Midbrain (tissue), 1 donor: ENCODE measurements around the gene SLITRK5.

Experiments used
- DNase-seq: peaks from one replicate; lab custom pipeline; 2025; lab: John Stamatoyannopoulos, UW

SLITRK5 gene, protein sequence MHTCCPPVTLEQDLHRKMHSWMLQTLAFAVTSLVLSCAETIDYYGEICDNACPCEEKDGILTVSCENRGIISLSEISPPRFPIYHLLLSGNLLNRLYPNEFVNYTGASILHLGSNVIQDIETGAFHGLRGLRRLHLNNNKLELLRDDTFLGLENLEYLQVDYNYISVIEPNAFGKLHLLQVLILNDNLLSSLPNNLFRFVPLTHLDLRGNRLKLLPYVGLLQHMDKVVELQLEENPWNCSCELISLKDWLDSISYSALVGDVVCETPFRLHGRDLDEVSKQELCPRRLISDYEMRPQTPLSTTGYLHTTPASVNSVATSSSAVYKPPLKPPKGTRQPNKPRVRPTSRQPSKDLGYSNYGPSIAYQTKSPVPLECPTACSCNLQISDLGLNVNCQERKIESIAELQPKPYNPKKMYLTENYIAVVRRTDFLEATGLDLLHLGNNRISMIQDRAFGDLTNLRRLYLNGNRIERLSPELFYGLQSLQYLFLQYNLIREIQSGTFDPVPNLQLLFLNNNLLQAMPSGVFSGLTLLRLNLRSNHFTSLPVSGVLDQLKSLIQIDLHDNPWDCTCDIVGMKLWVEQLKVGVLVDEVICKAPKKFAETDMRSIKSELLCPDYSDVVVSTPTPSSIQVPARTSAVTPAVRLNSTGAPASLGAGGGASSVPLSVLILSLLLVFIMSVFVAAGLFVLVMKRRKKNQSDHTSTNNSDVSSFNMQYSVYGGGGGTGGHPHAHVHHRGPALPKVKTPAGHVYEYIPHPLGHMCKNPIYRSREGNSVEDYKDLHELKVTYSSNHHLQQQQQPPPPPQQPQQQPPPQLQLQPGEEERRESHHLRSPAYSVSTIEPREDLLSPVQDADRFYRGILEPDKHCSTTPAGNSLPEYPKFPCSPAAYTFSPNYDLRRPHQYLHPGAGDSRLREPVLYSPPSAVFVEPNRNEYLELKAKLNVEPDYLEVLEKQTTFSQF

DNA sequence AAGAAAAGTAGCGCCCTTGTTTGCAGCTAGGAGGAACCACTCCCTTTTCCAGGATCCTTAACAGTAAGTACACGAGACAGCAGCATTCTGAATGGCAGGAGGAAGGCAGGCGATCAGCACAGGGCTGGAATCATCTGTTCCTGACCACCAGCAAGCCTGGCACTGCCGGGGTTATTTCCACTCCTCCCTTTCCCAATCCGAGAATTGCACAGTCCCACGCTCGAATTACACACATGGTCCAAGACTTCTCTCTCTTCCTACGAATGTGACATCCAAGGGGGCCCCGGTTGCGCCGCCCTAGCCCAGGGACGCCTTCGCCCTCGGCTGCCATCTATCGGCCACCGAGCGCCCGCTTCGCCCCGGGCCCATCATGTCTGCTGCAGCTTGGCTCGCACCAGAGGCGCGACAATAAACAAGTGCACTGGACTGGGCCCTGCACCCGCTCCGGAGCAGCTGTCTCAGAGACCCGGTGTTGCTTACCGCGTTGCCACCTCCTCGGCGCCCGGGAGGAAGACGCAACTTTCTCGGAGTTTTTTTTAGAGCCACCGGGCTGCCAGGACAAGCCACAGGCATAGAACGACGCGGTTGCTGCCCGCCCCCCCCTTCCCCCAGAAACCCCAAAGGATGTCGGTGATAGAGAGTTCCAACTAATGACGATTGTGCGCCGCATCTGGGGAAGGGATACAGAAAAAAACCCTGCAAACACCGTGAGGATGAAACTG lies at the start of gene SLITRK5:
SLITRK5 (plus strand) TSS at position 341 of the 722 bp plus-strand sequence. CDS start 4,018 bp downstream, outside the sequence.
- DNase-seq, result peak; percentile 92

DNA sequence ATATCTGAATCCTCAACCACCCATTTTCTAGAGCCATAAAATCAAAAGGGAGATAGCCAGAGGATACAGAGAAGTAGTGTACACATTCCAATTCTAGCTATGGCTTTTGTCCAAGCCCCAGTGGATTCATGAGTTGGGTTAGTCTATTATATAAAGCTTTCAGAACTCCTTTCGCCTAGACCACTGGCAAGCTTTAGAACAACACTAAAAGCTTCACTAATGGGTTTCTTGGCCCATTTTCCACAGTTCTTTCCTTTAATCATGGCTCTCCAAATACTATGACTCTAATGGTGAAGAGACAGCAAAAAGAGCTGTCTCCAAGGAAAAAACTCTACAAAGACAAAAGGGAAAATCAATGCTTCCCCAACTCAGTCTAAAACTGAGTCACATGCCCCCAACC lies 48.2 kb upstream of the SLITRK5 start:
- DNase-seq, result no peak

DNA sequence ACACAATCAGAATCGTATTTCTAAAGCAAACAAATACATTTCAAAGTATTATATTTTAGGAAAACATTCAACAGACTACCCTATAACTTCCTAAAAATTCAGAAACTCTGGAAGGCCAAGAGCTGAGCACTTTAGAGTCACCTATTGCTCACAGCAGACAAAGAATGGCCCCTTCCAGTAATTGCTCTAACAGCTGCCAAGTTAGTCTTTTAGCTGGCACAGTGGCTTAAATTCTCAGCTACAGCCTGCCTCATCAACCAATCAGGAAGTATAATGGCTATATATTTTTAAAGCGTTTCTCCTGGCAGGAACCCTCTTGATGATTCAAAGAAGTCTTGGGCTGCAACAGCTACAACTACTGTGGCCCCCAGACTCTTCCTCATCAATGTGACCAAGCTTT lies 14.9 kb upstream of the SLITRK5 start:
- no peak for DNase-seq

DNA sequence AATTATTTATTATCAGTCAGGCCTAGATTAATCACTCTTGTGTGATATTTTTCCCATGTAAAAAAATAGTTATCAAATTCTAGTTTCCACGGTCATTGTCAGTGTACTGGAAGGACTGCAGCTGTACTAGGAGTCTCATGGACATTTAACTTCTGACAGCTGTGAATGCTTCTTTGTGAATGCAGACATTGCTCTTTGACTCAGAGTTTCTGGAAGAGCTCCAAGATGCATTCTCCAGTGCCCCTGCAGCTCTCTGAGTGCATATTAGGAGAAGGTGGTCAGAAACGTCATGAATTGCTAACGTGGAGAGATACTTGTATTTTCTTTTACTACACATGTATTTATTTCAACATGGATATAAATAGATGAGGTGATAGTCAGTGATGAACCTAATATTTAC lies 9.7 kb upstream of the SLITRK5 start:
- DNase-seq, result peak; percentile 58

DNA sequence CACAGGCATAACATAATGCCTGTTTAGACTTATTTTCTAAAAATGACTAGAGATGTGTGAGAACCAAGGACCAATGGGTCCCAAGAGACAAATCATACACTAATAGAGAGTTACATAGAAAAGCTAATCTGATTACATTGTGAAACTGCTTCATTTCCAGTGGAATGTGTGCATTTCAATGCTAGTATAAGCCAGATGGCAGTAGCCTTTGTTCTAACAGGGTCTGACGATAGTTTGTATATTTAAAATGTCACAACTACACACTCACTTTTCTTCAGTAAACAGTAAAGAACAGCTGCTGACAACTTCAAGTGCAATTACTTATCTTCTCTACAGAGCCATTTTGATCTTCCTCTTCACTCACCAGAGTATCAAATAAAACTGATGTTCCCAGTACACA lies 4.3 kb upstream of the SLITRK5 start:
- DNase-seq, result no peak

DNA sequence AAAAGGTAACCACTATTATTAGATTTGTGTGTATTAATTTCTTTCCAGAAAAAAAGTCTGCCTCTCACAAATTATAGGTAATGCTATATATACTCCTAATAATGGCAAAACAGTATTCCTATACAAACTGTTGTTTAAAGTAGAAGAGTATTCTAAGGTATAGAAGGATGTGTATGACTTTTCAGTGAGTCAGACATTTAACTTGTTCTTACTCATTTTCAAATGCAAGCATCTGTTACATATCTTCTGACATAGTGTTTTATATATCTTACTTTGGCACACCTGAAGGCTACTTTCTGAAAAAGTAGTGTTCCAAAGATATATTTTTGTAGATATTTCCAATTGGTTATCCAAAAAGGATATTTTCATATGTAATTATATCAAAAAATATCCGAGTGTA lies 3.5 kb upstream of the SLITRK5 start:
- DNase-seq, result no peak

DNA sequence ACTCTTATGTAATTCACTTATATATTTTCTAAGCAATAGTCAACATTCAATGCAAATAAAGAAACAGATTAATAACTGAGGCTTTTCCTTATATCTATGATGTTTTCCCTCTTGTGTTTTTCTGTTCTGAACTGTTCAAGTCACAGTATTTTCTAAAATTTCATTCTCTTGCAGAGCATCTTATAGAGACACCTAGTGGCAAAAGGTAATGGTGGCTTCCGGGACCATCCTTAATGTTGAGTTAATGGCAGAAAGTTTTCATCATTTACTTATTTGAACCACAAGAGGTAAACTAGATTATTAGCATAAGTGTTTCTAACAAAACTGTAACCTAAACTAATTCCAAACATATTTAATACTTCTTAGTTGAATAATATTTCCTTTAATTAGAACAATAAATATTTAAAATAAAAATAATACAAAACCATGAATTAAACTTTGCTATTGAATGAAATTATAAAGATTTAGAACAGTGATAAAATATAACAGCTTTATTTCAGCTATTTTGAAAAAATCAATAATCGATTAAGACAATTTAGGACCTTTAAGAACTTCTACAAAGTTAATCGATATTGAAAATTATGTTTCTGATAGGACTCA lies 1.7 kb upstream of the SLITRK5 start:
- peak; percentile 56 for DNase-seq

DNA sequence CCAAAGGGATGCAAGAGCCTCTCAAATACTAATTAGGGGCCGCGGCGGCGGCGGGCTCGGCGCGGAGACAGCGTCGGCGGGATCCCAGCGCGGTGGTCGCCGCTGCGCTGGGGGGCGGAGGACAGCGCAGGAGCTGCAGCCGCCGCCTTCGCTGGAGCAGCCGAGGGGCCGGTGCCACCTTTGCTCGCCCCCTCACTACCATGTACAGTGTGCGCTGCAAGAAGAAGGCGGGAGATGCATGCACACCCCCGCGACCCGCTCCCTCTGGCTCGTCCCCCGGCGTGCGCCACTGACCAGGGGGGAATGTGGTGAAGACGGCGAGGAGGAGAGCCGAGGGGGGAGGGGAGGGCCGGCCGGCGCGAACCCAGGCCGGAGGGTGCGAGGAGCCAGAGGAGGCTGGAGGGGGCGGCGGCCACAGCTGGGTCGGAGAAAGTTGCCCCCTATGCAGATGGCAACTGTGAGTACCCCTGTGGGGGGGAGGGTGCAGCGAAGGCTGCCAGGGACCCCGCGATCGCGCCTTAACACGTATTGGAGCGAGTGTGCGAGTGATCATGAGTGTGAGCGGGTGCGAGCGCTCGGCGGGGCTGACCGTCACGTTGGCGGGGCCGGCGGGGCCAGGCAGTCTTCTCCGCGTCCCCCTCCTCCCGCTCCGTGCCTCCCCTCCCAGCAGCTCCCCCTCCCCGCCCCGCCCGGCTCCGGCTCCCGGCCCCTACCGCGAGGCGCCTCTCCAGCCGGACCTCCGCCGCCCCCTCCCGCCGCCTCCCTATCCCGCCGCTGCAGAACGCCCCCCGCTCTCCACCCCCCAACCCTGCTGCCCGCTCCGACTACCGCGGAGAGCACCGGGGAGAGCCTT lies 808 bp downstream of the SLITRK5 start:
- no peak for DNase-seq

DNA sequence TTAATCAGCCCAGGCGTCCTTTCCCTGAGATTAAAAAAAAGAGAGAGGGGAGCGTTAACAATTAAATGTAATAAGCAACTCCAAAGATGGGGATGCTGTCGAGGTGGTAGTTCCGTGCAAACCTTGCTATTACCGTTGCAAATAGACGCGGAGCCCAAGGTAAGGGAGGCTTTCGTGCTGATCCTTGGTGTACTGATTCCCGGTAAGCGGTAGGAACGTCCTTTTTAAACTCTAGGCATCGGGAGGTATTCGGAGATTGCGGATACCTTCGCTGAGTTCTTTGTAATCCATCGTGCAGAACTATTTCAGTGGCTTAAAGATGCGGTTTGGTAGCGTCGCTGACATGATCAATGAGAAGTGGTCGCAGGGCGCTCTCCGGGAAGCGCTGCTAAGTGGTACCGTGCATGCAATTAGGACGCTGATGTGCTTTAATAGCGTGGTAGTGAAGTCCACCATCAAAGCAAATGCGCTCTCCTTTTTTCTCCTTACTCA lies 3.1 kb downstream of the SLITRK5 start:
- DNase-seq, result no peak

DNA sequence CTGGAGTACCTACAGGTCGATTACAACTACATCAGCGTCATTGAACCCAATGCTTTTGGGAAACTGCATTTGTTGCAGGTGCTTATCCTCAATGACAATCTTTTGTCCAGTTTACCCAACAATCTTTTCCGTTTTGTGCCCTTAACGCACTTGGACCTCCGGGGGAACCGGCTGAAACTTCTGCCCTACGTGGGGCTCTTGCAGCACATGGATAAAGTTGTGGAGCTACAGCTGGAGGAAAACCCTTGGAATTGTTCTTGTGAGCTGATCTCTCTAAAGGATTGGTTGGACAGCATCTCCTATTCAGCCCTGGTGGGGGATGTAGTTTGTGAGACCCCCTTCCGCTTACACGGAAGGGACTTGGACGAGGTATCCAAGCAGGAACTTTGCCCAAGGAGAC lies 4.7 kb downstream of the SLITRK5 start:
- DNase-seq, result no peak

DNA sequence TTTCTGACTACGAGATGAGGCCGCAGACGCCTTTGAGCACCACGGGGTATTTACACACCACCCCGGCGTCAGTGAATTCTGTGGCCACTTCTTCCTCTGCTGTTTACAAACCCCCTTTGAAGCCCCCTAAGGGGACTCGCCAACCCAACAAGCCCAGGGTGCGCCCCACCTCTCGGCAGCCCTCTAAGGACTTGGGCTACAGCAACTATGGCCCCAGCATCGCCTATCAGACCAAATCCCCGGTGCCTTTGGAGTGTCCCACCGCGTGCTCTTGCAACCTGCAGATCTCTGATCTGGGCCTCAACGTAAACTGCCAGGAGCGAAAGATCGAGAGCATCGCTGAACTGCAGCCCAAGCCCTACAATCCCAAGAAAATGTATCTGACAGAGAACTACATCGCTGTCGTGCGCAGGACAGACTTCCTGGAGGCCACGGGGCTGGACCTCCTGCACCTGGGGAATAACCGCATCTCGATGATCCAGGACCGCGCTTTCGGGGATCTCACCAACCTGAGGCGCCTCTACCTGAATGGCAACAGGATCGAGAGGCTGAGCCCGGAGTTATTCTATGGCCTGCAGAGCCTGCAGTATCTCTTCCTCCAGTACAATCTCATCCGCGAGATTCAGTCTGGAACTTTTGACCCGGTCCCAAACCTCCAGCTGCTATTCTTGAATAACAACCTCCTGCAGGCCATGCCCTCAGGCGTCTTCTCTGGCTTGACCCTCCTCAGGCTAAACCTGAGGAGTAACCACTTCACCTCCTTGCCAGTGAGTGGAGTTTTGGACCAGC lies 5.3 kb downstream of the SLITRK5 start:
- no peak for DNase-seq

DNA sequence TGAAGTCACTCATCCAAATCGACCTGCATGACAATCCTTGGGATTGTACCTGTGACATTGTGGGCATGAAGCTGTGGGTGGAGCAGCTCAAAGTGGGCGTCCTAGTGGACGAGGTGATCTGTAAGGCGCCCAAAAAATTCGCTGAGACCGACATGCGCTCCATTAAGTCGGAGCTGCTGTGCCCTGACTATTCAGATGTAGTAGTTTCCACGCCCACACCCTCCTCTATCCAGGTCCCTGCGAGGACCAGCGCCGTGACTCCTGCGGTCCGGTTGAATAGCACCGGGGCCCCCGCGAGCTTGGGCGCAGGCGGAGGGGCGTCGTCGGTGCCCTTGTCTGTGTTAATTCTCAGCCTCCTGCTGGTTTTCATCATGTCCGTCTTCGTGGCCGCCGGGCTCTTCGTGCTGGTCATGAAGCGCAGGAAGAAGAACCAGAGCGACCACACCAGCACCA lies 5.9 kb downstream of the SLITRK5 start:
- DNase-seq, result no peak

DNA sequence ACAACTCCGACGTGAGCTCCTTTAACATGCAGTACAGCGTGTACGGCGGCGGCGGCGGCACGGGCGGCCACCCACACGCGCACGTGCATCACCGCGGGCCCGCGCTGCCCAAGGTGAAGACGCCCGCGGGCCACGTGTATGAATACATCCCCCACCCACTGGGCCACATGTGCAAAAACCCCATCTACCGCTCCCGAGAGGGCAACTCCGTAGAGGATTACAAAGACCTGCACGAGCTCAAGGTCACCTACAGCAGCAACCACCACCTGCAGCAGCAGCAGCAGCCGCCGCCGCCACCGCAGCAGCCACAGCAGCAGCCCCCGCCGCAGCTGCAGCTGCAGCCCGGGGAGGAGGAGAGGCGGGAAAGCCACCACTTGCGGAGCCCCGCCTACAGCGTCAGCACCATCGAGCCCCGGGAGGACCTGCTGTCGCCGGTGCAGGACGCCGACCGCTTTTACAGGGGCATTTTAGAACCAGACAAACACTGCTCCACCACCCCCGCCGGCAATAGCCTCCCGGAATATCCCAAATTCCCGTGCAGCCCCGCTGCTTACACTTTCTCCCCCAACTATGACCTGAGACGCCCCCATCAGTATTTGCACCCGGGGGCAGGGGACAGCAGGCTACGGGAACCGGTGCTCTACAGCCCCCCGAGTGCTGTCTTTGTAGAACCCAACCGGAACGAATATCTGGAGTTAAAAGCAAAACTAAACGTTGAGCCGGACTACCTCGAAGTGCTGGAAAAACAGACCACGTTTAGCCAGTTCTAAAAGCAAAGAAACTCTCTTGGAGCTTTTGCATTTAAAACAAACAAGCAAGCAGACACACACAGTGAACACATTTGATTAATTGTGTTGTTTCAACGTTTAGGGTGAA lies 6.6 kb downstream of the SLITRK5 start:
- no peak for DNase-seq

DNA sequence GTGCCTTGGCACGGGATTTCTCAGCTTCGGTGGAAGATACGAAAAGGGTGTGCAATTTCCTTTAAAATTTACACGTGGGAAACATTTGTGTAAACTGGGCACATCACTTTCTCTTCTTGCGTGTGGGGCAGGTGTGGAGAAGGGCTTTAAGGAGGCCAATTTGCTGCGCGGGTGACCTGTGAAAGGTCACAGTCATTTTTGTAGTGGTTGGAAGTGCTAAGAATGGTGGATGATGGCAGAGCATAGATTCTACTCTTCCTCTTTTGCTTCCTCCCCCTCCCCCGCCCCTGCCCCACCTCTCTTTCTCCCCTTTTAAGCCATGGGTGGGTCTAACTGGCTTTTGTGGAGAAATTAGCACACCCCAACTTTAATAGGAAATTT lies 7.2 kb downstream of the SLITRK5 start:
- no peak for DNase-seq

DNA sequence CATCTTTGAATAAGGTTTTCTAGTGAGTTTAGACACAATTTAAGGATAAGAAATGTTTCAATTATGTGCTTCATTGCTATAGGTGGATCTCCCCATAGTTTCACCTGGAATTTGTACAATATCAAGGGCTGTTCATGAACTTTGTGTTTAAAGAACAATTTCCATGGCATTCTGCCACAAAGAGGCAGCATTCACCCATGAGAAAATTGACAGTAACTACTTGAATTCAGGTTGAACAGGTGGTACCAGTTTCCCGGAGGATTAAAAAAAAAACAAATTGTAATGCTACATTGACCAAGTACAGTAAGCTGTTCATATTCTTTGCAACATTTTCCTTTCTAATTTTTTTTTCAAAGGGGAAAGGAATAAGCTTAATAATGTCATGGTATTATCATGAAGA lies 9.1 kb downstream of the SLITRK5 start:
- peak; percentile 3 for DNase-seq

DNA sequence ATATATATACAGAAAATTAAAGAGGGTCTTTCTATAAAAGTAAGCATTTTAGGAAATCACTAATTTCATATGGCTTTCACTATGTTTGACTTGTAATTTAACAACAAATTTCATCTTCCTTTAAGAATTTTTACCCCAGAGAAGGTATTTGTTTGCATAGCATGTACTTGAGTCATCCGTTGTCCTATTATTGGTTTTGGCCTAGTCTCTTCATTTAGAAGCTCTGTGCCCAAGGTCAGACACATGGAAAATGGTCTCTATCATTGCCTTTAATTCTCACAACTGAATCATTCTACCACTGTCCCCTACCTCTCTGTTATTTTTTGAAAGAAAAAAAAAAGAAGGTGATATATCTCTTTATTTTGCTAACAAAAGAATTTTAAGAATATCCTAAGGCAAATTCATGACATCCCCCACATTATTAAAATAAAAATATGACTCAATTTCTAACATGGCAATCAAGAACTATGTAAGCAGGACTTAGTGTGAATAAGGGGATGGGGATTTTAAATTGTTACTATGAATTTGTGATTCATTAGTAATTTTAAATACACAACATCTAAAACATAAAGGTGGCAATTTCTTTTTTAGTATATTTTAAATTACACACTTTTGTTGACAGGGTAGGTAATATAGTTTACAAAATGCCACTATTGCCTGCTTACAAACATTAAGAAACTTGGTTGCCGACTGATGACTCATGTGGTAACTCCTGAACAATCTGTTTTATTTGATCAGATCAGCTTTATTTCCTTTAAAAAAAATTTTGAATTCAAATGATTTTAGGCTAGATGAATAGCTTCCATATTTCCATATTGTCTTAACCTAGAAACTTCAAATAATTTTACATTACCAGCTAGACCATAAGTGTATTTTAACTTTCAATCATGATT lies 13.9 kb downstream of the SLITRK5 start:
- no peak for DNase-seq

DNA sequence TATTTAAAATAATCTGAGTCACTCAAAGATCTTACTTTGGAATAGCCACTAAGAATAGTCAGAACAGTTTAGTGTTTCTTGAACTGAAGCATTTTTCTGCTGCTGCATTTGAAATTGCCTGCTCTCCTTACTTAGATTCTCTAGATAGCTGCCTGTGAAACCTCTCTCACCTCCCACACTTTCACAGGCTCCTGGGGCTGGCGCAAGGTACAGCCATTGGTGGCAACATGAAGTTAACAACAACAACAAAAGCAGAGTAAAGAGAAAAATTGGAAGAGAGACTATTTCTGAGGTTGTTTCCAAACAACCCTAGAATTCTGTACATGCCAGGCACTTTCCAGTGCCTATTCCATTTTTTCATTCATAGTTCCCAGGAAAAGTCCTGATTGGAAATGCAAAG lies 25.3 kb downstream of the SLITRK5 start:
- DNase-seq, result no peak

DNA sequence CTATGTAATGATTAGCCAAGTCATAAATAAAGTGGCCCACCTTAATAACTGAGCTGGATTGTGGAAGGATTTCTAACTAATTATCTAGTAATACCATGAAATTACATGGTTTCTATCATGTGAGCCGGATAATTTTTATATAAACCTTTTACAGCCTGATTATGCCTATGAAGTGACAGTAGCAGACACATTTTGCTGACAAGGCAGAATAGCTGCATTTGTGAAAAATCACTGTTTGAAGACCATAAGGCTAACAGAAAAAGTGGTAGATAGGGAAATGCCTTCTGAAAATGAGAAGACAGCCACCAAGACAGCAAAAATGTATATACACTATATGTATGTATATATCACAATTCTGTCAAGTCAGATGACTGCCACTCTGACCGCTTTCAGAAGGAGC lies 27.1 kb downstream of the SLITRK5 start:
- DNase-seq, result no peak
